IPS-18c (cell line): ENCODE results near the gene CARMIL1.

ENCODE experiments used
- H3K4me3 ChIP-seq: 2 replicates; pipeline ENCODE4 v1.7.0; 2013; ENCODE audit warnings: low read depth, mild to moderate bottlenecking, low read length, moderate library complexity; ENCODE audit not compliant: insufficient read depth
- H3K9me3 ChIP-seq: one replicate; pipeline ENCODE4 v1.6.1; 2013; ENCODE audit warnings: mild to moderate bottlenecking, low read length, moderate library complexity; ENCODE audit not compliant: control insufficient read depth, insufficient read depth

Gene CARMIL1

DNA sequence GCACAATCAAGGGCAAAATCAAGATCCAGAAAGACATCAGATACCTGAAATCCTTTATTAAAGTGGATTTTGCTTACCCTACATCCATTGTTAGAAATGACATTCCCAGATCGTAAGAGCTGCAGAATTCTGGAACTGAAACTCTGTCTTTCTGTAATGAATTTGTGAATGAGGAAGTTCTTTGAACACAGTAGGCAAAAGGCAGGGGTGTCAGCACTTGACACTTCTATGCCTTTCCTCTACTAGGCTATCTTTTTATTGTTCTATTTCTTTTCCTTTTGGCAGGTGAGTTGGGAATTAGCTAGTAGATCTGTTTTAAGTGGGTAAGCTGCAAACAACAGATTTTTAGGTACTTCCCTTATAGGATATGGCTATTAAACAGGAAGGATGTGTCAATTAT, 126.3 kb downstream of the CARMIL1 start:
- H3K4me3 ChIP-seq: no peak overlapping the region

DNA sequence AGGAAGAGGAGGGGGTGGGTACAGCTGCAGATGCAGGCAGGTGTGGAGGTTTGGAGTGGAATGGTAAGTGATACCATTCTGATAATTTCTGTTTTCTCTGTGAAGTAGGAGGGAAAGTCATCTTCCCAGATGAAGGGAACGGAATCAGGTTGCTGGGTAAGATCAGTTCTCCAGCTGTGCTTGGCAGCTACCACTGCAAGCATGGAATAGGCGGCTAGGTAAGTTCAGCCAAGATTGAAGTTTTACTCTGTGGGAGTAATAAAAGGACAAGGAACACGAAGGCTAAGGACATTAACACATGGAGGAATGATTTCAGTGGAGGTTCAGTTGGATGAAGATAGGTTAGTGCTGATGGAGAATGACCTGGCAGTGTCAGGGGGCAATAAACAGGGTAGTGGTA, 128.3 kb downstream of the CARMIL1 start:
- no peak overlapping the region; the same call in 1 of the 2 replicates for H3K4me3 ChIP-seq
- H3K9me3 ChIP-seq: no peaks in the 10 kb centered on the region

More for the DNA sequence above, 126.3 kb downstream of the CARMIL1 start:
- no peaks in the 10 kb centered on the region for H3K9me3 ChIP-seq

- H3K4me3 ChIP-seq: no peak overlapping the region
- H3K9me3 ChIP-seq: no peaks in the 10 kb centered on the region
Observed at GRCh38 chr6:25410102-25410501, 130.9 kb downstream of the CARMIL1 start.

GRCh38 chr6:25411316-25411950, 132.3 kb downstream of the CARMIL1 start:
- H3K9me3 ChIP-seq: no peaks in the 10 kb centered on the region
- H3K4me3 ChIP-seq: no peak overlapping the region

DNA sequence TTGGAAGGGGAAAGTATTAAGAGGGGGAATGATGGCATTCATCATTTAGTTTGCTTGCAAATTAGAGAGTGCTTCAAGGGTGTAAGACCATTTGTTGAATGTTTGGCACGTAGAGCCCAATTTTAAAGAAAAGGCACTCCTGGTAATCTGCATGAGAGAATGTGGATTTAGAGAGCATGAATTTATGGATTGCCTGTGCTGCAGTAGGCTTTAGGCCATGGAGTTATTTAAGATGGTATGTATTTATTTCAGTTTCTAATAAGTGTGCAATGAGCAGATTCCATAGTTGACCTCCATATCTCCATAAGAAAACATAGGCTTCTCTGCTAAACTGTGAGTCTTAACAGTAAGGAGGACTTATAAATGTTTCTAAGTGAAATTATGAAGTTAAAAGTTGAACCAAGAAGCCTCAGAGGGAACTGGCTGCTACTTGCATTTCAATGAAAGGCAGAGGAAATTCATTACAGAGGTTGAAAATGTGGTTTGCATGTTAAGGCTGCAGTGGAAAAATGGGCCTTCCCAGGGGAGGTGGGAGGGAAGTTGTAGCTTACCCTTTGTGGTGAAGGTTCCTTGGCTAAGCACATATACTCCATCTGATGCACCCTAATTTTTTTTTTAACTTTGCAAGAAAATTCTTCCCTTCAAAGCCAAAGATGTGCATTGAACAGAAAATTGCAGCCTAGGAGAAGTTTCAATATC, 134.2 kb downstream of the CARMIL1 start:
- Histone ChIP-seq H3K4me3 (no peak overlapping the region; the same call in 1 of the 2 replicates), H3K9me3 (no peaks in the 10 kb centered on the region)

DNA sequence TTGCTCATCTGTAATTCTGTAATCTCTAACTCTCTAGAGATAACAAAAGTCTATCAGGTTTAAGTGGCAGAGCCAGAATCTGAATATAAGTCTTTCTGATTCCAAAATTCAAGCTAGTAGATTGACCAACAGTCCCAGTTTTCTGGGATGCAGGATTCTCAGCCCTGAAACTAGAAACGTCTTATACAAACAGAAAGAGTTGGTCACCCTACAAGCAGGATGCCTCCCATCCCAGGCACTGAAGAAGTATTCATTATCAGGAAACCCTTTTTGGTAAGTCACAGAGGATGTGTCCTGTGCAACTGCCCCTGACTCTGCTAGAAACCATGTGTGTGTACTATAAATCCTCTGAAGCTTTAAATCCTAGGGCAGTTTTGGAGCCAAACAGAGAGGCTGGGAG, 135.0 kb downstream of the CARMIL1 start:
- H3K9me3 ChIP-seq: no peaks in the 10 kb centered on the region
- no peak overlapping the region for H3K4me3 ChIP-seq

GRCh38 chr6:25414755-25415154, 135.6 kb downstream of the CARMIL1 start:
- H3K9me3 ChIP-seq: no peaks in the 10 kb centered on the region
- no peak overlapping the region for H3K4me3 ChIP-seq

- no peaks in the 10 kb centered on the region for H3K9me3 ChIP-seq
- no peak overlapping the region for H3K4me3 ChIP-seq
Observed at GRCh38 chr6:25415274-25415673, 136.1 kb downstream of the CARMIL1 start.

DNA sequence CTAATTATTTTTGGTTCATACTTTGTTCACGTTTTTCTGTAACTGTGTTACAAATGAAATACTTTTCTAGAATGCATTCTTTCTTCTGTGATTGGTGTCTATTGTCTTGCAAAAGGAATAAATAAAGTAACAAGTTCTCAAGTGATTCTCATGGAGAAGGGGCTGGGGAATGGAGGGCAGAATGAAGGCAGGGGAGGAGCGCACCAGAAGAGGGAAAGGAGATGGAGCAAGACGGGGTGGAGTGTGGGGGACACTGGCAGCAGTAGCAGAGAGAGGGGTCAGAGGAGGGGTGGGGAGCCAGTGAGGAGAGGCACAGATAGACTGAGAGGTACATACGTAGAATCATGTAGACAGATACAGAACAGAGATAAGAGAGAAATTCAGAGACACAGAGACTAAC, 136.5 kb downstream of the CARMIL1 start:
- Histone ChIP-seq H3K4me3 (no peak overlapping the region), H3K9me3 (no peaks in the 10 kb centered on the region)

GRCh38 chr6:25417046-25417605, 138.0 kb downstream of the CARMIL1 start:
- Histone ChIP-seq H3K4me3 (no peak overlapping the region), H3K9me3 (no peaks in the 10 kb centered on the region)

DNA sequence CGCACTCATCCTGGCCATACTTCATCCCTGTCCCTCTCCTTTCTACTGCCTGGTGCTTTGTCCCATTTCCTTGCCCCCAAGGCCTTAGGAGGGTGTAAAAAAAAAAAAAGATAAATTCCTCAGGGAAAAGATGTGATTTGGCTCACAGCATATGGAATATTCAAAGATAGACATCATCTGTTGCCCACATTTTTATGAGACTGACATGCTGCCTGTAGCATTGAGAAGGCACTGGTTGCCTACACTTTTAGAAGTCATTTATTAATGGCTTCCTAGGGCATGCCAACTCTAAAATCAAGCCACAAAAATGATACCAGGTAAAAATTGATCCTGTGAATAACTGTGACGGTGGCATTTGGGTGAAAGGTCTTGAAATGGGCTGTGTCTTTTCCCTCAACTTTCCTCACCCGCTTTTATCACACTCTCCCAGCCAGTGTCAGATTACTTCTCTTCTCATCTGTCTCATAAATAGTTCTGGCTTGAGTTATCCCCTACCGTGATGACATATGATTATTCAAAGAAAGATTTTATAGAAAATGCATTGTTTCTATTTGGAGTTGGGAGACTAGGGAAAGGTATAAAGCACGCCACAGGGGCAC, 139.4 kb downstream of the CARMIL1 start:
- Histone ChIP-seq H3K4me3 (no peak overlapping the region), H3K9me3 (no peaks in the 10 kb centered on the region)

- Histone ChIP-seq H3K9me3 (no peaks in the 10 kb centered on the region), H3K4me3 (no peak overlapping the region)
Observed at GRCh38 chr6:25419879-25420278, 140.7 kb downstream of the CARMIL1 start.

GRCh38 chr6:25423358-25423757, 144.2 kb downstream of the CARMIL1 start:
- Histone ChIP-seq H3K9me3 (no peaks in the 10 kb centered on the region), H3K4me3 (no peak overlapping the region)

DNA sequence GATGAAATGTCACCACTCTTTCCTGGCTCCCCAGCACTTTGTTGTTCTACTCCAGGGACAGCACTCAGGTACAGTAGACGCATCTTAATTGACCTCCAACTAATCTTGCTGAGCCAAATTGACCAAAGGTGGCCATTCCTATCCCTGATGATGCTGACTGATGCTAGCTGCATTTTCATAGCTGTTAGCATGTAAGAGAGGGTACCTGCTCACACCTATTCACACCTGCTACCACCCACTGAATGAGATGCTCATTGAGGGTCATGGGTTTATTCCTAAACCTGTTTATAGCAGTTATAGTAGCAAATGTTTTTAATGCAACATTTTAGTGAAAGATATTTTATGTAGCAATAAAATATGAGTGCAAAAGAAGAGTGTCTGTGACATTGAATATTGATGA, 145.1 kb downstream of the CARMIL1 start:
- Histone ChIP-seq H3K4me3 (no peak overlapping the region), H3K9me3 (no peaks in the 10 kb centered on the region)

DNA sequence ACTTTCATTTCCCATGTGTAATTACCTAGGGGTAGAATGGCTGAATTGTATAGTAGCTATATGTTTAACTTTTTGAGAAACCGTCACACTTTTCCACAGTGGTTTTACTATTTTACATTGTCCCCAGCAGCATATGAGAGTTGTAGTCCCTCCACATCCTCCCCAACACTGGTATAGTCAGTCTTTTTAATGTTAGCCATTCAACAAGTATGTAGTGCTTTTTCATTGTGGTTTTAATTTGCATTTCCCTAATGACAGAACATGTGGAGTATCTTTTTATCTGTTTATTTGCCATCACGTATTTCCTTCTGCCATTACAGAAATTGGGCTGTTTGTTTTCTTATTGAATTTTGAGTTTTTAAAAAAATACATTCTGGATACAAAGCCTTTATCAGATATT, 148.4 kb downstream of the CARMIL1 start:
- Histone ChIP-seq H3K9me3 (no peaks in the 10 kb centered on the region), H3K4me3 (no peak overlapping the region)

DNA sequence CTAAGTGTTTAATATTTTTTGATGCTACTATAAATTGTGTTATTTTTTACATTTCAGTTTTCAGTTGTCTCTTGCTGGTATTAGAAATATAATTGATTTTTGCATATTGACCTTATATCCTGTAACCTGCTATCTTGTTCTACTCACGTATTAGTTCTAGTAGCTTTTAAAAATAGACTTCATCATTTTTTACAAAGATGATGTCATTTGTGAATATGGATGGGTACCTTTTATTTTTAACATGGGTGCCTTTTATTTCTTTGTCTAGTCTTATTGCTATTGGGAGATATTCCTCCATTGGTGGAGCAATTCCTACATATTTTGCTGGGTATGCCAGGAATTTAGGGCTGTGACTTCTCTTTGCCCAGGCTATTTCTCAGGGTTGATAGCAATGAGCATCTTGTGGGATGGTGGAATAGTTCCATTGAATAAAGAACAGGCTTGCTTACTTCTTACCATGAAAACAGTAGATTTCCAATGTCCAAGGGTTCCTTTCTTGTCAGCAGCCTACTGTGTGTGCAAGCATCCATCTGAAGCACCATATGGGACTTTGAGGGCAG, 149.7 kb downstream of the CARMIL1 start:
- Histone ChIP-seq H3K9me3 (no peaks in the 10 kb centered on the region), H3K4me3 (no peak overlapping the region)

GRCh38 chr6:25431306-25431974, 152.3 kb downstream of the CARMIL1 start:
- no peak overlapping the region for H3K4me3 ChIP-seq
- no peaks in the 10 kb centered on the region for H3K9me3 ChIP-seq
